SK-N-MC (cell line): ENCODE results near the gene OTOGL.
"Not testable (repeated sequence)": the region's sequence is repeated elsewhere in the genome, so short reads cannot be mapped to it uniquely, and the experiment has no call there.

Experiments
- DNase-seq: peaks from one replicate; pipeline ENCODE4 v3.0.0-alpha.2; 2011; ENCODE audit warnings: low read depth, low spot score
- H3K27ac ChIP-seq: fragments of 200-600 bp; sonication (generic); 2 replicates; pipeline ENCODE4 v1.5.1; 2016; ENCODE audit warnings: mixed run types
- H3K36me3 ChIP-seq: fragments of 200-600 bp; sonication (generic); 2 replicates; pipeline ENCODE4 v1.6.1; 2017; ENCODE audit warnings: antibody characterized with exemption, low read length, mixed read lengths; ENCODE audit not compliant: insufficient read depth
- H3K4me3 ChIP-seq: fragments of 200-600 bp; sonication (generic); 2 replicates; pipeline ENCODE4 v1.5.1; 2016
- H3K9ac ChIP-seq: fragments of 200-600 bp; sonication (generic); 2 replicates; pipeline ENCODE4 v1.8.0; 2017; ENCODE audit warnings: mixed run types, mixed read lengths; ENCODE audit not compliant: insufficient read length
- H3K9me3 ChIP-seq: fragments of 200-600 bp; sonication (generic); 2 replicates; pipeline ENCODE4 v1.6.1; 2017; ENCODE audit warnings: low read depth, mild to moderate bottlenecking, antibody characterized with exemption, low read length, moderate library complexity, mixed read lengths
- EZH2 ChIP-seq: fragments of 200-600 bp; sonication (generic); IDR thresholded peaks from one replicate; pipeline ENCODE4 v1.6.1; 2017; ENCODE audit warnings: antibody characterized with exemption
- FOXP2 ChIP-seq: optimal IDR thresholded peaks from 2 replicates; pipeline ENCODE3; 2011; ENCODE audit warnings: mild to moderate bottlenecking, moderate library complexity; ENCODE audit not compliant: insufficient read depth; ENCODE audit errors: extremely low read length, control extremely low read depth
- POLR2AphosphoS5 ChIP-seq: IDR thresholded peaks from 2 replicates; pipeline ENCODE4 v1.6.1; 2012; ENCODE audit warnings: mild to moderate bottlenecking, low read depth, low read length, borderline replicate concordance

The OTOGL gene

GRCh38 chr12:80212938-80213645 lies 113.8 kb downstream of the OTOGL start:
- Histone ChIP-seq H3K9me3 (no peaks in the 10 kb centered on the region), H3K4me3 (no peak overlapping the region), H3K9ac (no peak overlapping the region), H3K27ac (no peak overlapping the region), H3K36me3 (no peaks in the 10 kb centered on the region)
- DNase-seq = no peak
- TF ChIP-seq EZH2 (no peak), POLR2AphosphoS5 (no peak), FOXP2 (no peak)

- Histone ChIP-seq H3K27ac (no peak overlapping the region), H3K4me3 (no peak overlapping the region), H3K9me3 (no peaks in the 10 kb centered on the region), H3K9ac (no peak overlapping the region), H3K36me3 (no peaks in the 10 kb centered on the region)
- no peak for TF ChIP-seq FOXP2
- TF ChIP-seq EZH2 = no peak
- TF ChIP-seq POLR2AphosphoS5 = no peak
- no peak for DNase-seq
These were observed 114.5 kb downstream of the OTOGL start for GRCh38 chr12:80213871-80214270.

GRCh38 chr12:80217011-80217535 lies 117.7 kb downstream of the OTOGL start:
- no peaks in the 10 kb centered on the region for H3K36me3 ChIP-seq
- TF ChIP-seq POLR2AphosphoS5 = no peak
- TF ChIP-seq EZH2 = no peak
- TF ChIP-seq FOXP2 = no peak
- no peaks in the 10 kb centered on the region for H3K9me3 ChIP-seq
- no peak overlapping the region for H3K9ac ChIP-seq
- peak overlapping the region; percentile 43; the same call in 1 of the 2 replicates for H3K27ac ChIP-seq
- H3K4me3 ChIP-seq = peak overlapping the region; percentile 32; the same call in 1 of the 2 replicates
- no peak for DNase-seq

GRCh38 chr12:80218925-80219324 lies 119.6 kb downstream of the OTOGL start:
- H3K36me3 ChIP-seq, DNase-seq, H3K9ac ChIP-seq, H3K4me3 ChIP-seq, H3K9me3 ChIP-seq, H3K27ac ChIP-seq: not testable (repeated sequence)

- no peak for DNase-seq
- no peak overlapping the region for H3K4me3 ChIP-seq
- no peak overlapping the region for H3K27ac ChIP-seq
- no peaks in the 10 kb centered on the region for H3K9me3 ChIP-seq
- H3K9ac ChIP-seq = no peak overlapping the region
- no peaks in the 10 kb centered on the region for H3K36me3 ChIP-seq
- TF ChIP-seq FOXP2 (no peak), POLR2AphosphoS5 (no peak), EZH2 (no peak)
These were observed 120.0 kb downstream of the OTOGL start for GRCh38 chr12:80219345-80219744.

- no peaks in the 10 kb centered on the region for H3K36me3 ChIP-seq
- no peak overlapping the region for H3K4me3 ChIP-seq
- H3K27ac ChIP-seq = no peak overlapping the region
- no peak overlapping the region for H3K9ac ChIP-seq
- DNase-seq = no peak
- no peak for TF ChIP-seq FOXP2
- no peak for TF ChIP-seq EZH2
- TF ChIP-seq POLR2AphosphoS5 = no peak
- H3K9me3 ChIP-seq = no peaks in the 10 kb centered on the region
These were observed 122.9 kb downstream of the OTOGL start for GRCh38 chr12:80222261-80222660.

- H3K36me3 ChIP-seq = no peaks in the 10 kb centered on the region
- H3K9me3 ChIP-seq = no peaks in the 10 kb centered on the region
- H3K9ac ChIP-seq = no peak overlapping the region
- no peak for TF ChIP-seq FOXP2
- no peak for TF ChIP-seq EZH2
- no peak for TF ChIP-seq POLR2AphosphoS5
- DNase-seq = no peak
- no peak overlapping the region for H3K27ac ChIP-seq
- H3K4me3 ChIP-seq = no peak overlapping the region
These were observed 127.2 kb downstream of the OTOGL start for GRCh38 chr12:80226576-80226975.

GRCh38 chr12:80227904-80228303 lies 128.6 kb downstream of the OTOGL start:
- H3K9me3 ChIP-seq, H3K27ac ChIP-seq, H3K9ac ChIP-seq, DNase-seq, H3K4me3 ChIP-seq, H3K36me3 ChIP-seq: not testable (repeated sequence)

GRCh38 chr12:80230068-80230467 lies 130.7 kb downstream of the OTOGL start:
- H3K36me3 ChIP-seq = no peaks in the 10 kb centered on the region
- no peak overlapping the region for H3K9ac ChIP-seq
- TF ChIP-seq POLR2AphosphoS5 = no peak
- TF ChIP-seq EZH2 = no peak
- TF ChIP-seq FOXP2 = no peak
- no peaks in the 10 kb centered on the region for H3K9me3 ChIP-seq
- no peak for DNase-seq
- H3K4me3 ChIP-seq = no peak overlapping the region
- no peak overlapping the region for H3K27ac ChIP-seq
